KOPT-K1 (cell line): ENCODE data around the gene FAM3A.
A peak's percentile ranks its signal among the peaks of the same experiment; 100 is the strongest.
"Not testable (repeated sequence)": the region's sequence is repeated elsewhere in the genome, so short reads cannot be mapped to it uniquely, and the experiment has no call there.

Experiments used
- H3K27ac ChIP-seq: fragments of 200-600 bp; sonication (generic); 2 replicates; pipeline ENCODE4 v1.5.1; 2016; ENCODE audit warnings: antibody characterized with exemption, mild to moderate bottlenecking, low read depth, low read length; ENCODE audit not compliant: poor library complexity, severe bottlenecking
- H3K36me3 ChIP-seq: fragments of 200-600 bp; sonication (generic); 2 replicates; pipeline ENCODE4 v1.5.1; 2017; ENCODE audit warnings: antibody characterized with exemption, mild to moderate bottlenecking, low read length, moderate library complexity; ENCODE audit not compliant: insufficient read depth
- H3K9me3 ChIP-seq: fragments of 200-600 bp; sonication (generic); 2 replicates; pipeline ENCODE4 v1.5.1; 2017; ENCODE audit warnings: antibody characterized with exemption, low read length, mild to moderate bottlenecking; ENCODE audit not compliant: insufficient read depth, poor library complexity, severe bottlenecking

Gene FAM3A

GRCh38 chrX:154541896-154542722 is 26.1 kb upstream of the FAM3A start:
- peaks cover 48% of the 10 kb centered on the region for H3K36me3 ChIP-seq
- peak overlapping the region; percentile 62 for H3K27ac ChIP-seq
- no peaks in the 10 kb centered on the region for H3K9me3 ChIP-seq

GRCh38 chrX:154541589-154541895 is 25.5 kb upstream of the FAM3A start:
- Histone ChIP-seq H3K36me3 (peaks cover 48% of the 10 kb centered on the region), H3K9me3 (no peaks in the 10 kb centered on the region), H3K27ac (peak overlapping the region; percentile 62)

GRCh38 chrX:154540897-154541535 is 25.0 kb upstream of the FAM3A start:
- peaks cover 48% of the 10 kb centered on the region for H3K36me3 ChIP-seq
- H3K9me3 ChIP-seq: no peaks in the 10 kb centered on the region
- no peak overlapping the region for H3K27ac ChIP-seq

- peaks cover 50% of the 10 kb centered on the region for H3K36me3 ChIP-seq
- H3K27ac ChIP-seq, H3K9me3 ChIP-seq: not testable (repeated sequence)
These were observed 24.3 kb upstream of the FAM3A start for GRCh38 chrX:154540365-154540764.

- Histone ChIP-seq H3K27ac (no peak overlapping the region), H3K36me3 (peaks cover 50% of the 10 kb centered on the region), H3K9me3 (no peaks in the 10 kb centered on the region)
These were observed 23.0 kb upstream of the FAM3A start for GRCh38 chrX:154539077-154539476.

GRCh38 chrX:154535892-154536291 is 19.9 kb upstream of the FAM3A start:
- Histone ChIP-seq H3K36me3 (peaks cover 57% of the 10 kb centered on the region), H3K27ac (no peak overlapping the region), H3K9me3 (no peaks in the 10 kb centered on the region)

- Histone ChIP-seq H3K9me3 (no peaks in the 10 kb centered on the region), H3K27ac (no peak overlapping the region), H3K36me3 (peaks cover 55% of the 10 kb centered on the region)
These were observed 18.7 kb upstream of the FAM3A start for GRCh38 chrX:154534526-154535322.

- Histone ChIP-seq H3K27ac (no peak overlapping the region), H3K9me3 (no peaks in the 10 kb centered on the region), H3K36me3 (peaks cover 44% of the 10 kb centered on the region)
These were observed 16.7 kb upstream of the FAM3A start for GRCh38 chrX:154532690-154533089.

GRCh38 chrX:154531626-154532025 is 15.6 kb upstream of the FAM3A start:
- no peak overlapping the region for H3K27ac ChIP-seq
- no peaks in the 10 kb centered on the region for H3K9me3 ChIP-seq
- H3K36me3 ChIP-seq: peaks cover 44% of the 10 kb centered on the region

- H3K36me3 ChIP-seq: peaks cover 37% of the 10 kb centered on the region
- no peak overlapping the region for H3K27ac ChIP-seq
- H3K9me3 ChIP-seq: no peaks in the 10 kb centered on the region
These were observed 14.3 kb upstream of the FAM3A start for GRCh38 chrX:154530286-154530685.

GRCh38 chrX:154529206-154529612 is 13.2 kb upstream of the FAM3A start:
- H3K9me3 ChIP-seq: no peaks in the 10 kb centered on the region
- H3K27ac ChIP-seq: no peak overlapping the region
- peaks cover 28% of the 10 kb centered on the region for H3K36me3 ChIP-seq

- H3K36me3 ChIP-seq: peaks cover 8% of the 10 kb centered on the region; the same call in 1 of the 2 replicates
- no peak overlapping the region for H3K27ac ChIP-seq
- H3K9me3 ChIP-seq: no peaks in the 10 kb centered on the region
These were observed 11.1 kb upstream of the FAM3A start for GRCh38 chrX:154526901-154527675.

- H3K27ac ChIP-seq: no peak overlapping the region
These were observed 9.8 kb upstream of the FAM3A start for GRCh38 chrX:154525606-154526490.

GRCh38 chrX:154519389-154519788 is 3.4 kb upstream of the FAM3A start:
- no peaks in the 10 kb centered on the region for H3K36me3 ChIP-seq
- no peak overlapping the region for H3K27ac ChIP-seq
- no peaks in the 10 kb centered on the region for H3K9me3 ChIP-seq

More at GRCh38 chrX:154525606-154526490, 9.8 kb upstream of the FAM3A start:
- no peaks in the 10 kb centered on the region for H3K9me3 ChIP-seq
- peaks cover 4% of the 10 kb centered on the region; the same call in 1 of the 2 replicates for H3K36me3 ChIP-seq
